Neuronal stem cell (in vitro differentiated cells): Measurements from ENCODE around the gene QSOX1.

Experiments used
- DNase-seq: peaks from one replicate; pipeline ENCODE4 v3.0.0-alpha.2; 2013; ENCODE audit warnings: low spot score
- H2AFZ ChIP-seq: one replicate; pipeline ENCODE4 v1.6.1; 2013; ENCODE audit warnings: mild to moderate bottlenecking, low read length, inconsistent platforms
- H2AK5ac ChIP-seq: 2 replicates; pipeline ENCODE4 v1.6.1; 2013; ENCODE audit warnings: low read depth, mild to moderate bottlenecking, inconsistent platforms, low read length, moderate library complexity, mixed read lengths
- H2BK120ac ChIP-seq: 2 replicates; pipeline ENCODE4 v1.6.1; 2013; ENCODE audit warnings: low read depth, mild to moderate bottlenecking, inconsistent platforms, low read length, moderate library complexity, mixed read lengths
- H2BK12ac ChIP-seq: one replicate; pipeline ENCODE4 v1.6.1; 2013; ENCODE audit warnings: low read length, inconsistent platforms
- H2BK15ac ChIP-seq: 2 replicates; pipeline ENCODE4 v1.6.1; 2013; ENCODE audit warnings: mild to moderate bottlenecking, low read length, inconsistent platforms, mixed read lengths
- H2BK5ac ChIP-seq: one replicate; pipeline ENCODE4 v1.6.1; 2013; ENCODE audit warnings: inconsistent platforms, mild to moderate bottlenecking, low read length, moderate library complexity
- H3K14ac ChIP-seq: one replicate; pipeline ENCODE4 v1.6.1; 2013; ENCODE audit warnings: low read length, inconsistent platforms
- H3K18ac ChIP-seq: 2 replicates; pipeline ENCODE4 v1.6.1; 2013; ENCODE audit warnings: low read length, inconsistent platforms
- H3K23ac ChIP-seq: 2 replicates; pipeline ENCODE4 v1.6.1; 2013; ENCODE audit warnings: low read depth, mild to moderate bottlenecking, mixed read lengths, low read length, inconsistent platforms; ENCODE audit not compliant: poor library complexity
- H3K27ac ChIP-seq: replicated peaks from 3 replicates; pipeline ENCODE4 v1.5.1; 2013; ENCODE audit warnings: low read length, inconsistent platforms
- H3K27me3 ChIP-seq, 3 experiments: 2 replicates each; pipeline ENCODE4 v1.6.1; 2013; ENCODE audit warnings: low read length in 3 of 3, mild to moderate bottlenecking in 2 of 3, inconsistent platforms in 1 of 3, low read depth in 1 of 3, mixed read lengths in 1 of 3, moderate library complexity in 1 of 3; ENCODE audit not compliant: control insufficient read depth in 3 of 3, insufficient read depth in 3 of 3
- H3K36me3 ChIP-seq, 2 donors: replicated peaks in 1 of 2; 2 replicates each; pipeline ENCODE4 v1.6.1; 2013; ENCODE audit warnings: low read length in 2 of 2; ENCODE audit not compliant: control insufficient read depth in 2 of 2, insufficient read depth in 2 of 2
- H3K4ac ChIP-seq: 2 replicates; pipeline ENCODE4 v1.6.1; 2013; ENCODE audit warnings: inconsistent platforms, mild to moderate bottlenecking, low read length, moderate library complexity
- H3K4me1 ChIP-seq, 2 donors: 1 replicate in 1 of 2; 2 replicates in 1 of 2; pipeline ENCODE4 v1.6.1; 2013; ENCODE audit warnings: low read length in 2 of 2, low read depth in 1 of 2; ENCODE audit not compliant: control insufficient read depth in 2 of 2, insufficient read depth in 1 of 2
- H3K4me2 ChIP-seq: one replicate; pipeline ENCODE4 v1.6.1; 2013; ENCODE audit warnings: mild to moderate bottlenecking, low read length, inconsistent platforms; ENCODE audit not compliant: insufficient read depth, poor library complexity, severe bottlenecking
- H3K4me3 ChIP-seq, 2 donors: 2 replicates each; pipeline ENCODE4 v1.5.1; 2013; ENCODE audit warnings: low read length in 2 of 2, mild to moderate bottlenecking in 2 of 2, inconsistent platforms in 1 of 2, moderate library complexity in 1 of 2
- H3K79me1 ChIP-seq: one replicate; pipeline ENCODE4 v1.6.1; 2013; ENCODE audit warnings: low read depth, mild to moderate bottlenecking, inconsistent platforms, low read length, moderate library complexity
- H3K9ac ChIP-seq: one replicate; pipeline ENCODE4 v1.6.1; 2013; ENCODE audit warnings: mild to moderate bottlenecking, low read depth, low read length, inconsistent platforms; ENCODE audit not compliant: poor library complexity
- H3K9me3 ChIP-seq, 2 donors: replicated peaks in 1 of 2; 2 replicates each; pipeline versions ENCODE3 to v1.6.1; 2013; ENCODE audit warnings: low read length in 2 of 2, mild to moderate bottlenecking in 2 of 2, inconsistent platforms in 1 of 2, low read depth in 1 of 2, mixed read lengths in 1 of 2, moderate library complexity in 1 of 2; ENCODE audit not compliant: control insufficient read depth in 2 of 2, insufficient read depth in 1 of 2
- H4K8ac ChIP-seq: one replicate; pipeline ENCODE4 v1.6.1; 2013; ENCODE audit warnings: low read depth, mild to moderate bottlenecking, inconsistent platforms, low read length, moderate library complexity
- H4K91ac ChIP-seq: one replicate; pipeline ENCODE4 v1.6.1; 2013; ENCODE audit warnings: low read length, low read depth, mild to moderate bottlenecking, inconsistent platforms; ENCODE audit not compliant: poor library complexity
- WGBS, 2 donors: extraction: QIAGEN DNeasy Blood & Tissue Kit; methylation state at CpG; one replicate each; pipeline ENCODE4 v1.1.7; 2013; ENCODE audit warnings: missing lambda C conversion rate in 2 of 2, mixed read lengths in 1 of 2; ENCODE audit not compliant: insufficient read length in 2 of 2, insufficient replicate concordance in 1 of 2; ENCODE audit errors: extremely low coverage in 2 of 2; 5-methylcytosine and 5-hydroxymethylcytosine counted together

QSOX1 gene

DNA sequence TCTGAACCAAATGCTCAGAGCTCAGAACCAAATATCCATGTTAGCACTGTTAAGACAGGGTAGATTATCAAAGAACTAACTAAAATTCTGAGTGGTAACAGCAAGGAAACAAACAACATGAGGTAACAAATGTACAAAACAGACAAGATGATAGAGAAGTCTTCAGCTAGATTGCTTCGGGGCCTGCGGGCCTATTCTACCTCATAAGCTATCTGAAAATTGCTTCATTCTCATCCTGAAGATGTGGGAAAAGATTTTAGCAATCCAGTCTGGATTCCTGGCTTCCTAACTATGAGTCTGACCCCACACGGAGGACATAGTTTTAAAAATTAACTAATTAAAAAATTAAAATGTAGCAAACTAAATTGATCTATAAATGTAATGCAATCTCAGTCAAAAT is 9.2 kb upstream of the QSOX1 start:
- Histone ChIP-seq H3K23ac (no peak overlapping the region), H2AFZ (peak overlapping the region; percentile 81), H4K91ac (no peak overlapping the region), H3K27me3 (peaks cover 0 to 10% (median 0%) of the 10 kb centered on the region in 3 experiments), H3K4me1 (peaks cover 0 to 2% of the 10 kb centered on the region in 2 donors), H3K79me1 (no peaks in the 10 kb centered on the region), H3K4ac (no peak overlapping the region), H3K9me3 (no peaks in the 10 kb centered on the region), H3K9ac (no peak overlapping the region), H3K36me3 (no peaks in the 10 kb centered on the region), H3K4me2 (no peak overlapping the region), H2BK5ac (no peak overlapping the region), H2BK120ac (no peak overlapping the region), H2BK15ac (no peak overlapping the region), H3K27ac (no peak overlapping the region), H3K4me3 (no peak overlapping the region), H4K8ac (no peak overlapping the region), H2AK5ac (no peak overlapping the region), H3K14ac (no peak overlapping the region), H2BK12ac (no peak overlapping the region), H3K18ac (no peak overlapping the region)
- no peak for DNase-seq
- WGBS, 2 donors, result no CpG with 5 or more reads among the region's 3 CpGs

DNA sequence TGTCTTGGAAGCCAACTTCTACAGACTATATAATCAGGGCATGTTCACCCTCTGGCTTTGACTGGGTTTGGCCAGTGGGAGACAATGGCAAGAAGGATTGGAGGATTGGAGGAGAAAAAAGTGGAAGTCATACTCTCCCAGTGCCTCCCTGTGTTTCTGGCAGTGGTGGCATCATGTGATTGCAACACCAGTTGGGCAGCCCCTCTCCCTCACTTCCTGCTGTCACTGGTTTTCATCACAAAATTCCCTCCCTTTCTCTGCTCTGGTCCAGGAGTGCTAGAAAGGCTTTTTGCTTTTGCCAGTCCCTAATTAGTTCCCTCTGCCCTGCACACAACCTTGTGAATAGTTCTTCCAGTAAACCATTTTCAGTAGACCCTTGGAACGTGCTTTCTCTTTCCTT is 3.7 kb upstream of the QSOX1 start:
- no peak overlapping the region for H2BK15ac ChIP-seq
- no peak for DNase-seq
- no peak overlapping the region for H3K27ac ChIP-seq
- no peak overlapping the region for H2BK12ac ChIP-seq
- no peaks in the 10 kb centered on the region for H3K36me3 ChIP-seq
- peaks cover 3% of the 10 kb centered on the region for H3K79me1 ChIP-seq
- peak overlapping the region; percentile 30 for H2AFZ ChIP-seq
- H3K4ac ChIP-seq, result no peak overlapping the region
- no peak overlapping the region for H3K4me3 ChIP-seq
- no peak overlapping the region for H3K4me2 ChIP-seq
- no peak overlapping the region for H3K14ac ChIP-seq
- no peak overlapping the region for H2AK5ac ChIP-seq
- H3K27me3 ChIP-seq, result peaks cover 0 to 32% (median 9%) of the 10 kb centered on the region in 3 experiments
- no peak overlapping the region for H2BK120ac ChIP-seq
- peaks cover 0 to 4% of the 10 kb centered on the region in 2 donors for H3K4me1 ChIP-seq
- no peak overlapping the region for H2BK5ac ChIP-seq
- no peak overlapping the region for H3K9ac ChIP-seq
- no peak overlapping the region for H3K23ac ChIP-seq
- H4K8ac ChIP-seq, result no peak overlapping the region
- no peaks in the 10 kb centered on the region for H3K9me3 ChIP-seq
- WGBS, 2 donors, result no CpG with 5 or more reads among the region's 1 CpG
- H4K91ac ChIP-seq, result no peak overlapping the region
- H3K18ac ChIP-seq, result no peak overlapping the region

DNA sequence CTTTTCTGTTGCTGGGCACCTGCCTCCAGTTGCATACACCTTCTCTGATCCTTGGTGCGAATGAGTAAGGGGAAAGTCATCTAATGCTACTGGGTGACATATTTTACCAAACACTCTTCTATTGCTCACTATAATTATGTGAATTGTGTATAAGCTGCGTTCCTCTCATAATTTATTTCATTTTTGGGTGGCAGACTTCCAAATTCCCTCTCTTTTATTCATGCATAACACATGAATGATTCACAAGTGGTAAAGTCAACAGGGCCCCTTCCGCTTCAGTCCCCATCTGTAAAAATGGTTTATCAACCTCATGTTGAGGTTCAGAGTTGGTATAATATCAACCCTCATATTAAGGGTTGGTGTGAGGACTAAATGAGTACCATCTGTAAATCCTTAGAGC is 3.2 kb upstream of the QSOX1 start:
- Histone ChIP-seq H4K8ac (no peak overlapping the region), H2BK15ac (no peak overlapping the region), H3K4me3 (no peak overlapping the region), H3K9me3 (no peaks in the 10 kb centered on the region), H3K27me3 (peaks cover 0 to 32% (median 9%) of the 10 kb centered on the region in 3 experiments), H2AK5ac (no peak overlapping the region), H3K27ac (no peak overlapping the region), H3K4me2 (no peak overlapping the region), H4K91ac (no peak overlapping the region), H3K23ac (no peak overlapping the region), H3K4ac (no peak overlapping the region), H3K9ac (no peak overlapping the region), H3K14ac (no peak overlapping the region), H3K18ac (no peak overlapping the region), H2AFZ (no peak overlapping the region), H3K79me1 (peaks cover 3% of the 10 kb centered on the region), H2BK120ac (no peak overlapping the region), H2BK5ac (no peak overlapping the region), H2BK12ac (no peak overlapping the region), H3K4me1 (peaks cover 0 to 5% of the 10 kb centered on the region in 2 donors), H3K36me3 (no peaks in the 10 kb centered on the region)
- WGBS, 2 donors, result no CpG with 5 or more reads among the region's 3 CpGs
- DNase-seq, result no peak

DNA sequence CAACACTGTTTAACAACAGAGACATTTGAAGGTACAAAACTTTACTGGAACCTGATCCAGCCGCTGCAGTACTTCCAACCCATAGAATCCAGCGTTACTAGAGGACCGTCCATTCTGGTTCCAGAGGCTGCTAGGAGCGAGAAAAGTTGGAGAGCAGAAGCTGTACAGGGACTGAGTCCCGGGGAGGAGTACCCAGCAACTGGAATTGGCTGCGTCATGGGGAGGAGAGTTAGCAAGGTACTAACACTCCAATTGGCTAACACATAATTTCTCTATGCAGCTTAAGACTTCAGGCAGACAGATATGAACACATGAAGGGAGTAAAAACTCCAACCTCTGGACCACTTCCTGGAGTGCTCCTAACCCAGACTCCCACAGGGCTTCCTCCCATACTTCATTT is 2.1 kb upstream of the QSOX1 start:
- Histone ChIP-seq H3K9ac (no peak overlapping the region), H2BK15ac (no peak overlapping the region), H2BK12ac (no peak overlapping the region), H3K4ac (no peak overlapping the region), H3K79me1 (peaks cover 3% of the 10 kb centered on the region), H2BK120ac (no peak overlapping the region), H2AFZ (peak overlapping the region; percentile 8), H3K4me2 (no peak overlapping the region), H3K27ac (no peak overlapping the region), H3K14ac (no peak overlapping the region), H3K27me3 (peaks cover 0 to 32% (median 9%) of the 10 kb centered on the region in 3 experiments), H3K23ac (no peak overlapping the region), H2AK5ac (no peak overlapping the region), H3K9me3 (no peaks in the 10 kb centered on the region), H2BK5ac (no peak overlapping the region), H3K4me3 (no peak overlapping the region), H3K4me1 (peaks cover 0 to 6% of the 10 kb centered on the region in 2 donors), H3K18ac (no peak overlapping the region), H3K36me3 (no peaks in the 10 kb centered on the region), H4K91ac (no peak overlapping the region), H4K8ac (no peak overlapping the region)
- no CpG with 5 or more reads among the region's 6 CpGs for WGBS, 2 donors
- DNase-seq, result no peak
